Fibroblast of gingiva (primary cell): ENCODE results near the gene FLNB.

ENCODE experiments used
- DNase-seq: peaks from one replicate; pipeline ENCODE4 v3.0.0-alpha.2; 2011; ENCODE audit warnings: low read depth

Gene FLNB

DNA sequence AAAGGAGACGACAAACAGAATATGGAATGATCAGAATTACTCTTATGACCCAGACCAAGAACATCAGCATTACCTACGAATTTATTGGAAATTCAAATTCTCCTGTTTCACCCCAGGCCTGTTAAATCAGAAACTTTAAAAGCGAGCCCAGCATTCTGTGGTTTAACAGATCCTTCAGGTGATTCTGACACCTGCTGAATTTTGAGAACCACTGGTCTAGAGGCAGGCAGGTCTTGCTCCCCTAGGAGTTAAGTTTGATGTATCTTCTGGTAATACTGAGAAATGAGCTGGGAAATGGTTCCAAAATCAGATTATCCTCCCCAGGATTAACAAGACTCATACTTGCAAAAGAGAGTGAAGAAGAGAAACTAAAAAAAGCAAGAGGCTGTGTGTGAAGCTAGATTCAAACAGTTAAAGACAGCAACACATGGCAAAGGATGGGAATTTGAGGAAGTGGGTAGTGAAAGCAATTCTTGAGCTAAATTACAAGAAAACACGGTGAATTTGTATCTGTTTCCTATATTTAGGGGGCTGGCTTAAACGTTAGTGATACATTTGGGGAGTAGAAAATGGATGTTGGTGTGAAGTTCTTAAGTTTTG, 66.0 kb downstream of the FLNB start:
- no peak for DNase-seq

DNA sequence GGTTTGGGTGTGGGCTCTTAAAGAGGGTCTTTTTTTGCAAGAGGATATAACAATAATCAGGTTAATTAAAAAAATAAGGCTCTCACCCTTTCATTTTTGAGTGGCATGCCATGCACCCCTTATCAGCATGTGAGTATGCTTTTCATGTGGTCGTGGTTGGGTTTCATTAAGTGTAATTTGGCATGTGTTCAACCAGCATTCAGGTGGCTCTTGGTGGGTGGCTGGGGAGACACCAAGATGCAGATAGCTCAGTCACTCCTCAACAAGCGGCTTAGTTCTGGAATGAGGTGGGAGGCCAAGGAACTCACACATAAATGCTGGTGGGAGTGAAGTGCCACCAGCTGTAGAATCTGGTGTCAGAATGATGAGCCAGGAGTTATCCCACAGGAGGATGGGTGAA, 66.8 kb downstream of the FLNB start:
- no peak for DNase-seq

GRCh38 chr3:58077596-58078285, 69.5 kb downstream of the FLNB start:
- no peak for DNase-seq

- no peak for DNase-seq
Observed at GRCh38 chr3:58078610-58079009, 70.4 kb downstream of the FLNB start.

DNA sequence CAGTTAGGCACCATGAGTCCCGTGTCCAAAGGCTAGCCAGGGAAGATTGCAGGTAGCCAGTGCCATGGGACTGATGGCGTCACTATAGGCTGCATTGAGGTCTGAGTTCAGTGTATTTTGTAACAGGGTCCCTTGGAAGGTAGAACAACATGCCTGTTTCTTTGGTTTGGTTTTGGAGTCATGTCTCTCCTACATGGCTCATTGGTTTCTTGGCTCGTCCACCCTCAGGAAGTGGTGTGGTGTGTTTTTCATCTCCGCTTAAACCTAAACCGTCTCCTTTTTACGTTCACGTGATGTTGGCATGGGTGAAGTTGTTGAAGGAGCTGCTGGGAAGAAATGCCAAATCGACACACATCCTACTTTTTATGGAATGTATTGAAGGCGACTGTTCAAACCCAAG, 71.6 kb downstream of the FLNB start:
- DNase-seq, result no peak

DNA sequence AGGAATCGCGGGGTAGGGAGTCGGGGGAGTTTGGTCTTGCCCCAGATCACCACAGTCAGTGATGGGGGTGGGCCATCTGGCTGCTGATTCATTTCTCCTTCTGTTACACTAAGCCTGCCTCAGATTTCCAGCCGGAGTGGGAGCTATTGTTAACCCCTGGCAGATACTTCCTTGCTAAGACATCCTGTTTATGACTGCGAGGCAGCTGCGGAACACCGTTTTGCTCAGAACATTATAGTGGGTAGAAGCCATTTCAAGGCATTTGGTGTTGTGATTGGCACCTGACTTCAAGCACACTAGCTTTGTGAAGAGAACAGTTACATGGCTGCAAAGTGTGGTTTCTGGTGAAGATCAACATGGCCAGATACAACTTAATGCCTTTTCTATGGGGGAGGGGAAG, 73.8 kb downstream of the FLNB start:
- DNase-seq, result no peak

DNA sequence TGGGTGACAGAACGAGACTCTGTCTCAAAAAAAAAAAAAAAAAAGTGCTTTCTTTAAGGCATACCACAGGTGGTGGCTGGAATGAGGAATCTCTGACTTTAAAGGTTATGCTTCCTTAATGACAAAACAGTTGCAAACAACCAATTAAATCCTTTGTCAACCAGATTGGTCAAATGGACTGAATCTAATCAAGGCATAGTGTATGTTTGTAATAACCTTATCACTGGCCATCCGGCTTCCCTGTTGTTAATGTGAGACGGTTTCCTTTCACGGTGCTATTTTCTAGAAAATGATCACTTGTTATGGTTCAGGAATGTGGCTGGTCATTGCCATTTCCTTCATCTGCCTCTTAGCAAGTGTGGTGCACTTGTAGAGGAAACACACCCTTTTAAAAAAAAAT, 75.9 kb downstream of the FLNB start:
- no peak for DNase-seq

DNA sequence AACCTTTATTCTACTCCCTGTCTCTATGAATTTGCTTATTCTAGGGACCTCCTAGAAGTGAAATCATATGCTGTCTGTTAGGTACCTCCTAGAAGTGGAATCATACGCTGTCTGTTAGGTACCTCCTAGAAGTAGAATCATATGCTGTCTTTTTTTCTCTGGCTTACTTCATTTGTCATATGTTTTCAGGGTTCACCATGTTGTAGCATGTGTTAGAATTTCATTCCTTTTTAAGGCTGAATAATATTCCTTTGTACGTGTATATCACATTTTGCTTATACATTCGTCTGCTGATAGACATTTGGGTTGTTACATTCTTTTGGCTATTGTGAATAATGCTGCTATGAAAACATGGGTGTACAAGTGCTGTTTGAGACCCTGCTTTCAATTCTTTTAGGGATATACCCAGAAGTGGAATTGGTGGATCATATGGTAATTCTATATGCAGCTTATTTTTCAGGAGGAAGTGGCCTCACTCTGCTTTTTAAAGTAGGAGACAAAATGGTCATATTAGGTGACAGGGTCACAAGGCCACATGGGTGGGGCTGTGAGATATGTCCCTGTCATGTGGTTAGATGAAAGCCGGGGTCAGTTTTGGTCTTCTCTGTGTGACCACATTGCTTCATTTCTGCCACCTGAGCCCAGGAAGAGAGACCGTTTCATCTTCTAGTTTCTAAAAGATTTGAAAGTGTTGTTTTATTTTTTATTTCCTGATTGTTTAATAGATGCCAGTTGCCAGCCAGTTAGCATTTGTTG, 76.7 kb downstream of the FLNB start:
- DNase-seq, result no peak

DNA sequence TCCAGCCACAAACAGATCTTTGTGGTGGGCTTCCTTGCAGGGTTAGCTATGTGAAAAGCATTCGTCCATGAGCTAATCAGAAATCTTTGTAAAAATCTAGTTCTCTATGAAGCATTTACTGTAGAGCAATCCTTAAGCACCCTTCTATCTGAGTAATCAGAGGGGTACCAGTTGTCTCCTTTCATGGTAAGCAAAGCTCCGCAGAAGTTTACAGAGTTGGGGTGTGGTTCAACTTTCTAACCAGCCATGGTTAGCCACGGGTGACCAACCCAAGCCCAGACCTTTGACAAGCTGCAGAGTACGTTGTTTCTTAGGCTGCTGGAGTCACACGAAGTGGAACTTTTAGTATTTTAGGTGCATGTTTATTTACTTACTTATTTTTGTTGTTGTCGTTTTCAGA, 77.4 kb downstream of the FLNB start:
- DNase-seq, result no peak

DNA sequence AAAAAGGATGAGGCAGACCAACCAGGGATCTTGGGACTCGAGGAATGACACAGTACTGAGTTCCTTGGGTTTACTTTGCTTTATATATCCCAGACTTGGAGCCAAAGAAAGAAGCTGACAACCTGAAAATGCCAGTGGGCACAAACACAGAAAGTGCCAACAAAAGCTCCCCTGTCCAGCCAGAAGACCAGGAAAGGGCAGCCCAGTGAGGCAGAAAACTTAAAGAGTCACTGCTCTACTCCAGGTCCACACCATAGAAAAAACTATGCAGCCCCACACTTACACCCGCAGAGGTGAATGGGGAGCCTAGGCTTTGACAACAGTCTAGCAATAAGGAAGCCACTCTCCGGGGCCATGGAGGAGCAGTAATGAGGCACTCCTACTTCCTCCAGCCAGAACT, 80.3 kb downstream of the FLNB start:
- DNase-seq, result no peak

DNA sequence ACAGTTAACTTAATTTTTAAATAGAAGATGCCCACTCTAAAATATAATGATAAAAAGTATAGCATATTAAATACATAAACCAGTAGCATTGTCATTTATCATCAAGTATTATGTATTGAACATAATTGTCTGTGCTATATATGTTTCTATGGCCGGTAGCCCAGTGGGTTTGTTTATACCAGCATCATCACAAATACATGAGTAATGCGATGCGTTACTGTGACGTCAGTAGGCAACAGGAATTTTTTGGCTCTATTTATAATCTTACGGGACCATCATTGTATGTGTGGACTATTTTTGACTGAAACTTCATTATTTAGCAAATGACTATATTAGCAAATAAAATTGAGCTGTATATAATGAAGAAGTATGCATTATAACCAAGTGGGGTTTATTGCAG, 82.1 kb downstream of the FLNB start:
- no peak for DNase-seq

DNA sequence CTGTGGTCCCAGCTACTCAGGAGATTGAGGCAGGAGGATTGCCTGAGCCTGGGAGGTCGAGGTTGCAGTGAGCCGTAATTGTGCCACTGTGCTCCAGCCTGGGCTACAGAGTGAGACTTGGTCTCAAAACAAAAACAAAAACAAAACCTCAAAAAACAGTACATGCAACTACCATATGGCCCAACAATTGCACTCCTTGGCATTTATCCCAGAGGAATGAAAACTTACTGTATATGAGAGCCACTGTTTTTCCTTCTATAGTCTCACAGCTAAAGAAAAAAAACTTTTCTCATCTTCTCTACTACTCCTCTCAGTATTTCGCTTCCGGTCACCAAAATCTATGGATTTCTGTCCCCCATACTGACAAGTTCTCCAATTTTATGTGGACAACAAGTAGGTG, 84.3 kb downstream of the FLNB start:
- DNase-seq, result peak; percentile 51

DNA sequence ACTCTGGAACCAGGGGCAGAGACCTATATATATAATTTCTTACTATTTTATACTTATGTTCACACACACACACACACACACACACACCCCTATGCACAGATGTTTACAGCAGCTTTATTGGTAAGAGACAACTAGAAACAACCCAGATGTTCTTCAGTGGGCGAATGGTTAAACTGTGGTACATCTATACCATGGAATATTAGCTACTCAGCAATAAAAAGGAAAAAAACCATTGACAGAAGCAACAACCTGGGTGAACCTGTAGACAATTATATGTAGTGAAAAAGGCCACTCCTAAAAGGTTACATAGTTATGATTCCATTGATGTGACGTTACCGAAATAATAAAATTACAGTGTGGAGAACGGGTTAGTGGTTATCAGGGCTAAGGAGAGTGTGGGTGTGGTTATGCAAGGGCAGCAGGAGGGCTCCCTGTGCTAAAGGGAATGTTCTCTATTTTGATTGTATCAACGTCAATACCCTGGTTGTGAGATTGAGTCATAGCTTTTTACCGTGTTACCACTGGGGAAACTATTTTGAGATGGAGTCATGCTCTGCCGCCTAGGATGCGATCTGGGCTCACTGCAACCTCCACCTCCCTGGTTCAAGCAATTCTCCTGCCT, 85.5 kb downstream of the FLNB start:
- peak; percentile 55 for DNase-seq

DNA sequence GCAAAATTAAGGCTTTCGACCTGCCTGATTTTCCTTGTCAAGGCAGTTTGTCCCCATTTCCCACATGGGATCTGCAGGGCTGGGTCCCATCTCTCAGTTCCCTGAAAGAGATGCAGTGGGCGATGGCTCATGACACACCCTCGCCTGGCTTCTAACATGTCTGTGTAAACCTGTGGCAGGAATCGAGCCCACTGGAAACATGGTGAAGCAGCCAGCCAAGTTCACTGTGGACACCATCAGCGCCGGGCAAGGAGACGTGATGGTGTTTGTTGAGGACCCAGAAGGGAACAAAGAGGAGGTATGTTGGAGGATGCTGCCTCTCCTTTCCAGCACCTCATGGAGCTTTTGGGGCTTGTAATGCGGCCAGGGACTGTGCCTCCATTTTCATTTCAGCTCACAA, 86.4 kb downstream of the FLNB start:
- no peak for DNase-seq

DNA sequence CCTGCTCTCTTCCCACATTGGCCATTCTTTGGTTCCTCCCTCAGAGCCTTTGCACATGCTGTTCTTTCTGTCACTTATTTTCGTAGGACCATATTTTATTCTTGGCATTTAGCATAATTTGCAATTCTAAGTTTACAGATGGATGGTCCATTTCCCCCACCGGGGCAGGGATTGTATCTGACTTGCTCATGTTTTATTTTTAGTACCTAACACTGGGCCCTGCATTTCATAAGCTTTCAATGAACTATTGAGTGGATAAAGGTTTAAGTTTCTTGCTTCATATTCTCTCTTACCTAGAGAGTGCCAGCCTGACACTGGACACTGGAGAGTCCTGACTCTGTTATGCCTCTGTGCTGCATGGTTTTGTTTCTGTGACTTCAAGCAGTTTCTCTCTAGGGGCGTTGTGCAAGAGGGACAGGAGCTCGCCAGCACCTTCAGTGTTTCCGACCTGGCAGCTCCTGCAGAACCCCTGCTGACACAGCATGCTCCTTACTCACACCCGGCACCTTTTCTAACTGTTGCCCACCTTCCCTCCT, 87.4 kb downstream of the FLNB start:
- DNase-seq, result no peak

- no peak for DNase-seq
Observed at GRCh38 chr3:58098531-58098930, 90.3 kb downstream of the FLNB start.

GRCh38 chr3:58099865-58100264, 91.6 kb downstream of the FLNB start:
- no peak for DNase-seq

GRCh38 chr3:58101499-58102389, 93.5 kb downstream of the FLNB start:
- no peak for DNase-seq

DNA sequence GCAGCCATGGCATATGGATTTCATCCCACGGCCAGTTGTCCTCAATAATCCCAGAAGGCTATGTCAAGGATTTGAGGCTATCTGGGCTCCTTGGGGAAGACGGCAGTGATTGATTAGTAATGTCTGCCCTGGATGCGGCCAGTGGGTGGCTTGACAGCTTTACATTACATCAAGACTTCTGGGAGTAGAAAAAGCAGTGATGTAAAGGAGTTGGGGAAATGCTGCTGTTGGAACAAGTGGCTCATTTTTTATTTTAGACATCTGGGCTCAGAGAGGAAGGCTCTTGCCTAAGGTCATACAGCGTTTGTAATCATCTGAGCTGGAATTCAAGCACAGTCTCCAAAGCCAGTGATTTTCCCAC, 94.1 kb downstream of the FLNB start:
- DNase-seq, result no peak

DNA sequence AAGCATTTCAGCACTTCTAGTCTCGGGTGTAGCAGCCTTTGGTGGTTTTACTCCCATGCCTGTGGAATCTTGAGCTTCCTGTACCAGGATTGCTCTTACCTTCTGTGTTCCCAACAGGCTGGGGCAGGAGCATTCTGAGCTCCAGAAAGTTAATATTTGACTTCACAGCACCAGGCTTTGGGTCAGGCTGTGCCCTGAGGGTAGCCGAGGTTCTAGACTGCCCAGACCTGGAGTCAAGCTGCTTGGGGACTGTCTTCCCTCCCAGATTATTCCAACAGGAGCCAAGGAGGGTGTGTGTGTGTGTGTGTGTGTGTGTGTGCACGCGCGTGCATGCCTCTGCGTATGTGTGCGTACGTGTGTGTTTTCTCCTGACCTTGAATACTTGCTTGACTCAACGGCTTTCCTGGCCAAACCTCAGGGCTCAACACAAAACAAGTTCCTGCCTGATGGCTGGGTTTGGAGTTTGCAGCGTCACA, 94.8 kb downstream of the FLNB start:
- DNase-seq, result no peak

DNA sequence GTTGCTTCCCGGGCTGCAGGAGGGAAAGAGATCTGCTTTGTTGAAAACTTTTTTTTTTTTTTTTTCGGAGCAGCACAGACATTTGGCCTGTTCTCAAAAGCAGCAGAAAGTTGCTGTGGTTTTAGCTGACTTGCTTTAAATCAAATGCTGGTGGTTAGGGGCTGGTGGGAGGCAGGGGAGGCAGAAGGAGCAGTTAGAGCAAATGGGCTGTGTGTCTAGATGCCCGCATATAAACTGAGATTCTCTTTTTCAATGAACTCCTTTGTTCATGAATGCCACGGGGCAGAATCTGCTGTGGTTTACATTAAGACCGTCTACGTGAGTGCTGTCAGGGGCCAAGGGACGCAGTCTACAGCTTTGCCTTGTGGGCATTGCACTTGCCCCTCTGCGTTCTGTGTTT, 95.9 kb downstream of the FLNB start:
- DNase-seq, result no peak

GRCh38 chr3:58104712-58105111, 96.5 kb downstream of the FLNB start:
- DNase-seq, result no peak
